ENCODE data around the gene TLE3. TPM values are rescaled to one million over a fixed set of nuclear protein-coding genes. Genes with fewer than 3 reads are reported as not detected.
A peak's percentile ranks its signal among the peaks of the same experiment; 100 is the strongest.

The TLE3 gene
- total and polyA plus RNA-seq, 10 donors = 23.7 to 141 (median 104) TPM

- WGBS, 5 donors = 4 to 8% (median 6%) methylated on average over 42 to 66 of the region's 66 CpGs
- H3K4me3 ChIP-seq = peak overlapping the region; percentile 67 to 96 (median 81)
- peak; percentile 95 for DNase-seq
- no peak for TF ChIP-seq POLR2A (IDR thresholded peaks at IDR 0.05)
- TF ChIP-seq CTCF (IDR thresholded peaks at IDR 0.05 in 8 of 11, conservative IDR thresholded peaks at IDR 0.05 in 3 of 11) = peak in 6 of 11 experiments; percentile 23 to 60 (median 51)
- peak in 2 of 3 donors; percentile 15 to 51 for TF ChIP-seq POLR2AphosphoS5 (IDR thresholded peaks at IDR 0.05)
- peaks cover 0 to 42% (median 13%) of the 10 kb centered on the region in 6 donors for H3K36me3 ChIP-seq
- peaks cover 42 to 93% (median 73%) of the 10 kb centered on the region in 6 donors for H3K4me1 ChIP-seq
- no peaks in the 10 kb centered on the region for H3K9me3 ChIP-seq
- peaks cover 0 to 11% (median 0%) of the 10 kb centered on the region in 7 donors for H3K27me3 ChIP-seq (replicated peaks in 1 of 7)
- intact Hi-C loops (cut with DNase I; ENCODE audit: low total_unique reads) = loop anchor here (10.0 kb wide), 1 partner anchor 371 kb away; no protein-coding TSS in a partner anchor
- H3K27ac ChIP-seq = peak overlapping the region; percentile 91 to 99 (median 97)
Measured at GRCh38 chr15:70095408-70096214, 2.1 kb downstream of the TLE3 start.

- peaks cover 0 to 50% (median 15%) of the 10 kb centered on the region in 6 donors for H3K36me3 ChIP-seq
- H3K9me3 ChIP-seq = no peaks in the 10 kb centered on the region
- peaks cover 34 to 93% (median 73%) of the 10 kb centered on the region in 6 donors for H3K4me1 ChIP-seq
- peak; percentile 50 for DNase-seq
- 46 to 62% (median 59%) methylated on average over 8 of the region's 8 CpGs for WGBS, 5 donors
- intact Hi-C loops (cut with DNase I; ENCODE audit: low total_unique reads) = loop anchor here (10.0 kb wide), 1 partner anchor 370 kb away; no protein-coding TSS in a partner anchor
- peak overlapping the region; percentile 67 to 96 (median 81) for H3K4me3 ChIP-seq
- peak overlapping the region in 5 of 8 donors; percentile 95 to 98 (median 97) for H3K27ac ChIP-seq
- peaks cover 0 to 5% (median 0%) of the 10 kb centered on the region in 7 donors for H3K27me3 ChIP-seq (replicated peaks in 1 of 7)
- TF ChIP-seq POLR2A (IDR thresholded peaks at IDR 0.05) = no peak
- no peak for TF ChIP-seq CTCF (IDR thresholded peaks at IDR 0.05 in 8 of 11, conservative IDR thresholded peaks at IDR 0.05 in 3 of 11)
- TF ChIP-seq POLR2AphosphoS5 (IDR thresholded peaks at IDR 0.05) = peak in 1 of 3 donors; percentile 14
Measured at GRCh38 chr15:70094690-70095311, 2.9 kb downstream of the TLE3 start.

GRCh38 chr15:70093481-70094319, 4.0 kb downstream of the TLE3 start:
- peaks cover 0 to 5% (median 0%) of the 10 kb centered on the region in 7 donors for H3K27me3 ChIP-seq (replicated peaks in 1 of 7)
- peak overlapping the region in 3 of 8 donors; percentile 80 to 96 (median 82) for H3K4me3 ChIP-seq
- H3K36me3 ChIP-seq = peaks cover 0 to 61% (median 24%) of the 10 kb centered on the region in 6 donors
- H3K27ac ChIP-seq = peak overlapping the region in 2 of 8 donors; percentile 24 to 53
- peak; percentile 61 for DNase-seq
- H3K4me1 ChIP-seq = peaks cover 34 to 98% (median 80%) of the 10 kb centered on the region in 6 donors
- WGBS, 5 donors = 60 to 74% (median 63%) methylated on average over 11 of the region's 11 CpGs
- H3K9me3 ChIP-seq = no peaks in the 10 kb centered on the region
- TF ChIP-seq CTCF (IDR thresholded peaks at IDR 0.05 in 8 of 11, conservative IDR thresholded peaks at IDR 0.05 in 3 of 11) = no peak
- TF ChIP-seq POLR2AphosphoS5 (IDR thresholded peaks at IDR 0.05) = no peak
- TF ChIP-seq POLR2A (IDR thresholded peaks at IDR 0.05) = no peak
- intact Hi-C loops (cut with DNase I; ENCODE audit: low total_unique reads) = loop anchor here (10.0 kb wide), 1 partner anchor 369 kb away; no protein-coding TSS in a partner anchor

Measured in spleen (tissue), 11 donors.